GM19193 (cell line): ENCODE results near the gene ASRGL1.

Experiments
- POLR2A ChIP-seq: IDR thresholded peaks from 4 replicates; pipeline ENCODE4 v1.6.1; 2011; ENCODE audit not compliant: insufficient read depth, insufficient read length; ENCODE audit errors: extremely low read depth

Gene ASRGL1

GRCh38 chr11:62428871-62429560 is 91.8 kb downstream of the ASRGL1 start:
- no peak for TF ChIP-seq POLR2A

GRCh38 chr11:62430425-62430824 is 93.2 kb downstream of the ASRGL1 start:
- TF ChIP-seq POLR2A, result no peak

- no peak for TF ChIP-seq POLR2A
Measured at GRCh38 chr11:62431171-62431901, 94.1 kb downstream of the ASRGL1 start.

- no peak for TF ChIP-seq POLR2A
Measured at GRCh38 chr11:62432695-62433094, 95.4 kb downstream of the ASRGL1 start.

DNA sequence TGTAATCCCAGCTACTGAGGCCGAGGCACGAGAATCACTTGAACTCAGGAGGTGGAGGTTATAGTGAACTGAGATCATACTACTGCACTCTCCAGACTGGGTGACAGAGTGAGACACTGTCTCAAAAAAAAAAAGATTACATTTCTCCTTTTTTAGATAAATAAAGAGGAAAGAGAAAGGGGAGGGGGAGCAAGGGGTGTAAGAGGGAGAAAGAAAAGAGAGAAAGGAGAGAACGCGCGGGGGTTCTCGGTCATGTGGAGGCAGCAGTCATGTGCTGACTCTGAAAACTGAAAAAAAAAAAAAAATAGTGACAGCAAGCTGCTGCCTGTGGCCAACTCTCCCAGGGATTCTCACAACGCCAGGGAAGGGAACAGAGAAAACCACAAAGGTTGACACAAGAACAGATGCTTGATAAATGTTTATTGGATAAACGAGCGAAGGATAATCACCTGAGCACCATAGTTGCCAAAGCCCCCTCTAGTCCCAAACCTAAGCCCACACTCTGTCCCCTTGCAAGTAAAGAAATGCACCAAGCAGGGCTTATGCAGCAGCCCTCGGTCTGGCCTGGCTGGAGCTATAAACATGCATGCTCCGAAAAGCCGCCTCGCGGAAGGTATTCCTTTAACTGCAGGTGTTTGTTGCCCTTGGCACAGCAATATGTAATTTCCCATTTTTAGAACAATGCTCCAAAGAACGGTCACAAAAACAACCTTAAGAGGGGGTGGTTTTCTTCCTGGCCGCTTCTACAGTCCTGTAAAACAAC is 96.1 kb downstream of the ASRGL1 start:
- no peak for TF ChIP-seq POLR2A

DNA sequence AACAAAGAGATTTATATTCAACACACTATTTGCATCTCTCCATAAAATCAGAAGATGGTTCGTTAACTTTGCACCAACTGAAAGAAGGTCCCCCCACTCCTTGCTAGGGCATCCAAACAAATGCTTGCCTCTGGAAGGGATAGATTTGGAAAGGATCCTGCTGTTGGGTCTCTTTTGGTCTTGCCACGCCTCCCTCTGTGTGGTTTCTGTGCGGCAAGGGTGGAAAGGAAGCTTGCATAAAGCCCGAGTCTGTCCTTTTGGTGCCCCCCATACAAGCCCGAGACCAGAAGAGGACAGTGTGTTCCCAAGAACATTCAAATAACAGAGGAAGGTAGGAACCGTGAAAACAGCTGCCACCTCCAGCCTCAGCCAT is 96.6 kb downstream of the ASRGL1 start:
- no peak for TF ChIP-seq POLR2A

GRCh38 chr11:62435846-62436660 is 98.8 kb downstream of the ASRGL1 start:
- no peak for TF ChIP-seq POLR2A

DNA sequence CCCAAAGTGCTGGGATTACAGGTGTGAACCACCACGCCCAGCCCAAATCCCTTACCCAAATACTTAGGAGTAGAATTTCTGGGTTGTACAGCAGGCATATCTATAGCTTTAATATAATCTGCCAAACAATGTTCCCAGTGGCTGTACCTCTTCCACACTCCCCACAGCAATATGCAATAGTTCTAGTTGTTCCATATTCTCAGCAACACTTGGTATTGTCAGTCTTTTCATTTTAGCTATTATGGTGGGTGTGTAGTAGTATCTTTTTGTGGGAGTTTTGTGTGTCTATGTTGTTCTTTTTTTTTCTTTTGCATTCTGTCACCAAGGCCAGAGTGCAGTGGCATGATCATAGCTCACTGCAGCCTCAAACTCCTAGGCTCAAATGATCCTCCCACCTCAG is 100.4 kb downstream of the ASRGL1 start:
- TF ChIP-seq POLR2A, result no peak

DNA sequence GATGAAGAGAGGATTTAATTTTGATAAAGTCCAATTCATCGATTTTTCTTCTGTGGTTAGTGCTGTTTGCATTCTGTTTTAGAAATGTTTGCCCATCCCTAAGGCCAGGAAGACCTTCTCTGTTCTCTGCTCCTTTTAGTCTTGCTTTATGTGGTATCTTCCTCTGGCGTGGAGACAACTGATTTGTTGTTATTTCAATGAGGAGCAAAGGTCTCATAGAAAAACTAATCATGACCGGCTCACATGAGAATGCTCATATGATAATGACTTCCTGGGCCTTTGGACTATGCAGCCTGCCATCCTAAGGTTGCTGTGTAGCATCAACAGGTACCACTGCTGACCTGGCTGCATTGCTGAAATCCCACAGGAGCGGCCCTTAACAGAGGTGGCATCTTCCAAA is 101.4 kb downstream of the ASRGL1 start:
- no peak for TF ChIP-seq POLR2A

DNA sequence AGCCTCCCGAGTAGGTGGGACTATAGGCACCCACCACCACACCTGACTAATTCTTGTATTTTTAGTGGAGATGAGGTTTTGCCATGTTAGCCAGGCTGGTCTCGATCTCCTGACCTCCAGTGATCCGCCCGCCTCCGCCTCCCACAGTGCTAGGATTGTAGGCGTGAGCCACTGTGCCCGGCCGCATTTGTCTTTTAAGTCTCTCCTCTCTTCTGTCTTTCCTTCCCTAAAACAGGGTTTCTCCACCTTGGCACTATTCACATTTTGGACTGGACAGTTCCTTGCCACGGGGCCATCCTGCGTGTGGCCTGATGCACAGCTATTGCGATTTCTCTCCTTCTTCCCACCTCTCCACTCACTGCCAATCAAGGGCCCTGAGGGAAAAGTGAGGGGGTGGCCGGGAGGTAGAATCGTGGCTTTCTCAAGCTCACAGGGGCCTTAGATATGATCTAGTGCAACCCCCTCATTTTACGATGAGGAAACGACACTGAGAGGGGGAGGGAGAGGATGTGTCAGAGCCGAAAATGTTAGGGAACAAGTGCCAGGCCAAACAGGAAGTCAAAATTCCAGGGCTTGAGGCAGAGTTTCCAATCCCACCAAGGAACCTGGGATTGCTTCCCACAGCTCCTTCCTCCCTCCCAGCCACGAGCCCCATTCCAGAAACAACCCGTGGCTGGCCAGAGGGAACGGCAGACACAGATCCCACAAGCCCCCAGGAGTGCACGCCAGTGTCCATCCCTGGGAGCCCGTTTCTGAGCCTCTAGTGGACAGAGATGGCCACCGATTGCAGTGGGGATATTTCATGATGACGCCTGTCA is 102.7 kb downstream of the ASRGL1 start:
- no peak for TF ChIP-seq POLR2A
